GM23338 (cell line): Measurements from ENCODE around the gene RAB40C. TPM values are rescaled to one million over a fixed set of nuclear protein-coding genes. Genes with fewer than 3 reads are reported as not detected.

Source experiments
- ATAC-seq: fragments of 200-7000 bp; cut with Tn5 transposase; 3 replicates; pipeline ENCODE4 v1.9.1; 2020
- DNase-seq: peaks from one replicate; pipeline ENCODE4 v3.0.0-alpha.2; 2015; ENCODE audit warnings: low spot score
- H2AFZ ChIP-seq: fragments of 200-600 bp; sonication (generic); 2 replicates; pipeline ENCODE4 v1.8.0; 2016; ENCODE audit warnings: antibody characterized with exemption, mild to moderate bottlenecking, moderate library complexity
- H3F3A ChIP-seq: fragments of 200-600 bp; sonication (generic); replicated peaks from 2 replicates; pipeline ENCODE4 v1.8.0; 2017; ENCODE audit warnings: antibody characterized with exemption, mixed run types, low read depth
- H3K27ac ChIP-seq: fragments of 200-600 bp; sonication (generic); 2 replicates; pipeline ENCODE4 v1.6.1; 2016; ENCODE audit warnings: low read depth
- H3K27me3 ChIP-seq: fragments of 200-600 bp; sonication (generic); 2 replicates; pipeline ENCODE4 v1.8.0; 2016; ENCODE audit warnings: mild to moderate bottlenecking, mixed run types, moderate library complexity; ENCODE audit not compliant: insufficient read depth
- H3K36me3 ChIP-seq: fragments of 200-600 bp; sonication (generic); 2 replicates; pipeline ENCODE4 v1.8.0; 2016; ENCODE audit warnings: mild to moderate bottlenecking; ENCODE audit not compliant: insufficient read depth
- H3K4me1 ChIP-seq: fragments of 200-600 bp; sonication (generic); 2 replicates; pipeline ENCODE4 v1.8.0; 2016; ENCODE audit warnings: mild to moderate bottlenecking, moderate library complexity; ENCODE audit not compliant: insufficient read depth
- H3K4me2 ChIP-seq: fragments of 200-600 bp; sonication (generic); 2 replicates; pipeline ENCODE4 v1.7.1; 2017; ENCODE audit warnings: mixed run types
- H3K4me3 ChIP-seq: fragments of 200-600 bp; sonication (generic); 2 replicates; pipeline ENCODE4 v1.6.1; 2016; ENCODE audit warnings: mixed run types
- H3K79me2 ChIP-seq: fragments of 200-600 bp; sonication (generic); replicated peaks from 2 replicates; pipeline ENCODE4 v1.8.0; 2017; ENCODE audit warnings: mild to moderate bottlenecking; ENCODE audit not compliant: insufficient read depth
- H3K9me2 ChIP-seq: fragments of 200-600 bp; sonication (generic); 2 replicates; pipeline ENCODE4 v1.8.0; 2017; ENCODE audit not compliant: insufficient read depth
- H4K20me1 ChIP-seq: fragments of 200-600 bp; sonication (generic); replicated peaks from 2 replicates; pipeline ENCODE4 v1.8.0; 2017; ENCODE audit warnings: mild to moderate bottlenecking; ENCODE audit not compliant: insufficient read depth
- H3K27ac Mint-ChIP-seq: 2 replicates; pipeline ENCODE4 v1.8.0; 2020; ENCODE audit warnings: inconsistent platforms, mild to moderate bottlenecking, moderate library complexity, mixed read lengths
- H3K27me3 Mint-ChIP-seq: 3 replicates; pipeline ENCODE4 v1.8.0; 2022; ENCODE audit warnings: low read depth, mild to moderate bottlenecking, moderate library complexity, mixed read lengths, inconsistent platforms; ENCODE audit not compliant: insufficient read depth, poor library complexity
- H3K36me3 Mint-ChIP-seq: 3 replicates; pipeline ENCODE4 v1.8.0; 2021; ENCODE audit warnings: low read depth, mild to moderate bottlenecking, inconsistent platforms, moderate library complexity, mixed read lengths
- H3K4me1 Mint-ChIP-seq: 3 replicates; pipeline ENCODE4 v1.8.0; 2020; ENCODE audit warnings: mild to moderate bottlenecking, inconsistent platforms, mixed read lengths
- H3K4me3 Mint-ChIP-seq: 3 replicates; pipeline ENCODE4 v1.8.0; 2021; ENCODE audit warnings: moderate library complexity, mild to moderate bottlenecking, inconsistent platforms, mixed read lengths
- H3K9me3 Mint-ChIP-seq: 3 replicates; pipeline ENCODE4 v1.8.0; 2020; ENCODE audit warnings: moderate library complexity, mild to moderate bottlenecking, inconsistent platforms, mixed read lengths
- CREB1 ChIP-seq: fragments of 250-450 bp; sonication (Bioruptor Pico); IDR thresholded peaks from 2 replicates; pipeline ENCODE4 v1.5.0; 2020; ENCODE audit warnings: low read depth, mild to moderate bottlenecking, moderate library complexity
- CTCF ChIP-seq, 2 experiments: fragments of 200-600 bp in 1 of 2; sonication (generic) in 1 of 2; conservative IDR thresholded peaks; 2 replicates each; pipeline versions ENCODE4 v1.5.1 to v1.6.1; 2016 to 2017; ENCODE audit warnings: antibody characterized with exemption in 2 of 2, low read depth in 2 of 2, mild to moderate bottlenecking in 2 of 2, moderate library complexity in 1 of 2
- ETS1 ChIP-seq: IDR thresholded peaks from 2 replicates; pipeline ENCODE4 v1.6.1; 2016; ENCODE audit warnings: antibody characterized with exemption
- POLR2AphosphoS5 ChIP-seq: IDR thresholded peaks from 2 replicates; pipeline ENCODE4 v1.6.1; 2016; ENCODE audit warnings: antibody characterized with exemption, low read depth
- STAT1 ChIP-seq: IDR thresholded peaks from one replicate; pipeline ENCODE4 v1.6.1; 2016; ENCODE audit warnings: antibody characterized with exemption; ENCODE audit not compliant: unreplicated experiment
- ZNF462 ChIP-seq: fragments of 250-450 bp; sonication (Bioruptor Pico); IDR thresholded peaks from 2 replicates; pipeline ENCODE4 v1.5.0; 2020; ENCODE audit warnings: mild to moderate bottlenecking, moderate library complexity
- polyA plus RNA-seq: library from polyadenylated mRNA; unstranded; fragments of >200 nt; fragmentation: Nextera tagmentation; extraction: Ambion mirVana; gene quantifications from 2 replicates; pipeline ENCODE4 v1.2.1, GENCODE V29; 2016
- total RNA-seq: library from RNA; depleted of rRNA; stranded (reverse); fragments of >200 nt; shearing (Covaris generic); gene quantifications from 2 replicates; pipeline ENCODE4 v1.2.3, GENCODE V29; 2014

RAB40C gene
- total and polyA plus RNA-seq, 2 experiments from 2014 or later, result 11.2 to 24.6 TPM

- Mint-ChIP-seq H3K4me3 (peak within 1 kb of the TSS; percentile 84), H3K4me1 (peaks cover 3% of the 10 kb centered on the region; the same call in 1 of the 3 replicates), H3K27ac (peak within 1 kb of the TSS; percentile 82), H3K9me3 (no peaks in the 10 kb centered on the region), H3K27me3 (peaks cover 8% of the 10 kb centered on the region), H3K36me3 (no peaks in the 10 kb centered on the region; the same call in 2 of the 3 replicates)
- Histone ChIP-seq H3F3A (peaks cover 11% of the 10 kb centered on the region; the same call in 1 of the 2 replicates), H4K20me1 (no peaks in the 10 kb centered on the region; the same call in 1 of the 2 replicates), H3K27ac (0 out of 2 replicates have a peak within 1 kb of the TSS, but pooled peaks have one; percentile 66), H3K4me1 (no peaks in the 10 kb centered on the region; the same call in 1 of the 2 replicates), H3K27me3 (no peaks in the 10 kb centered on the region), H3K36me3 (no peaks in the 10 kb centered on the region), H3K79me2 (peaks cover 2% of the 10 kb centered on the region; the same call in 1 of the 2 replicates), H3K9me2 (no peaks in the 10 kb centered on the region), H3K4me3 (peak within 1 kb of the TSS; percentile 80), H3K4me2 (peak within 1 kb of the TSS; percentile 95), H2AFZ (peak within 1 kb of the TSS; percentile 63)
- TF ChIP-seq POLR2AphosphoS5 (peak; percentile 61), CTCF (conservative IDR thresholded peaks at IDR 0.05; ENCODE audit: low read depth in 2 of 2) (0 out of 4 replicates have a peak, but pooled peaks of 1 of the 2 experiments have one; percentile 7), ZNF462 (CRISPR knock-in tag) (no peak), STAT1 (no peak), ETS1 (peak; percentile 66; the same call in 1 of the 2 replicates), CREB1 (peak; percentile 86)
- peak; percentile 81 for ATAC-seq
- DNase-seq, result peak; percentile 97
Observed at GRCh38 chr16:648781-649589, 59.1 kb downstream of the RAB40C start, which contains the start of gene WDR90. WDR90 (plus strand) TSS chr16:649365; CDS start chr16:649417, 52 bp downstream.
